ENCODE data around the gene INSYN2B.

Gene INSYN2B

DNA sequence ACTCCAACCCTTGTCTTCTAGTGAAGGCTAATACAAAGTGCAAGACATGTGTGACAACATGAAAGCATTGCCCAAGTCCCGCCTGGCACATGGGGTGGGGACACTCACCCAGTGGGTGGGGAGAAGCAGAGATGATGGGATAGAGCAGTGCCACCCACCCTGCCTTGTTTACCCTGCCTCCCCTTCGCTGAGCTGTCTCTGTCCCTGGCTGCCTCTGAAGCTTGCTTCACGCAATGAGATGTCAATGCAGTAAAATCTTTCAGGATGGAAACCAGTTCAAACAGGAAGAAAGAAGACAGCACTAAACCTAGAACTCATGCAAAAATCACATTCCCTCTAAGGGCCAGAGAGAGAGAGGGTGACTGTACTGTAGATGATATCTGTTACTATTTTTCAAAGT, 148.0 kb downstream of the INSYN2B start:
- in situ Hi-C loops (cut with MboI; ENCODE audit: low sequenced_read_pairs, unreplicated experiment), result no loop called here
- no peak for DNase-seq (ENCODE audit: low spot score)
- no peak for TF ChIP-seq CTCF (IDR thresholded peaks at IDR 0.05; ENCODE audit: borderline replicate concordance, control extremely low read depth, extremely low read depth, insufficient read depth, missing control alignments)

DNA sequence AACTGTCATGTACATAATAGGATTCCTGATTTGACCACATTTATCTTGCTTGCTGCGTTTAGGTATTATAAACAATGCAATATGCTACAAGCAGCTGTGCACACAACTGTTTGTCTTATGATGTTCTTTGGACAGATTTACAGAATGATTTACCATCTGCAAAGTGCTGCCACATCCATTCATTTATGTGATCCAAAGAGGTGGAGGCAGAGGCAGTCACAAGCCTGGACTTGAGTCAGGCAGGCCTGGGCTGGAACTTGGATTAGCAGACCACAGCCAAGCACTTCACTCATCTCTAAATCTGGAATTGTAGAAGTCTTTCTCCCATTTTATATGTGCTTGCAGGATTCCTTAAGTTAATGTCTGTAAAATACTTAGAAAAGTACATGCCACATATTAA, 149.0 kb downstream of the INSYN2B start:
- no peak for DNase-seq (ENCODE audit: low spot score)
- in situ Hi-C loops (cut with MboI; ENCODE audit: low sequenced_read_pairs, unreplicated experiment), result no loop called here
- TF ChIP-seq CTCF (IDR thresholded peaks at IDR 0.05; ENCODE audit: borderline replicate concordance, control extremely low read depth, extremely low read depth, insufficient read depth, missing control alignments), result no peak

DNA sequence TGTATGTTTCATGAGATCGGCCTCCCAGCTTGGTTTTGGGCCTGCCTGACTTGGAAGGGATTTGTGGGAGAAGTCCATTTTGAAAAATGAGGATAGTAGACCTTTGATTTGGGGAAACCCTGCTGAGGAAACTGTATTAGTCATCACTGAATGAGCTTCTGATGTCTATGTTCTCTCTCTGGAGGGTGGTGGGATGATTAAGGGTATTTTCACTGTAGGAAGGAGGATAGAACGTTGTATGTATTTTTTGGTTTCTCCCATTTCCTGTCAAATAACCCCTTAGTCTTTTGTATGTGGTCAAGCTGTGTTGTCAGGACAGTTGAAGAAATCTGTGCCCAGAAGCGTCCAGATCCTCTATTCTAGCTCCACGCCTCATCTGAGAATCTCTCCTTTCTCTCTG, 151.9 kb downstream of the INSYN2B start:
- in situ Hi-C loops (cut with MboI; ENCODE audit: low sequenced_read_pairs, unreplicated experiment), result no loop called here
- no peak for TF ChIP-seq CTCF (IDR thresholded peaks at IDR 0.05; ENCODE audit: borderline replicate concordance, control extremely low read depth, extremely low read depth, insufficient read depth, missing control alignments)
- no peak for DNase-seq (ENCODE audit: low spot score)

GRCh38 chr5:169827769-169828168, 152.5 kb downstream of the INSYN2B start:
- no peak for TF ChIP-seq CTCF (IDR thresholded peaks at IDR 0.05; ENCODE audit: borderline replicate concordance, control extremely low read depth, extremely low read depth, insufficient read depth, missing control alignments)
- no peak for DNase-seq (ENCODE audit: low spot score)
- in situ Hi-C loops (cut with MboI; ENCODE audit: low sequenced_read_pairs, unreplicated experiment), result no loop called here

DNA sequence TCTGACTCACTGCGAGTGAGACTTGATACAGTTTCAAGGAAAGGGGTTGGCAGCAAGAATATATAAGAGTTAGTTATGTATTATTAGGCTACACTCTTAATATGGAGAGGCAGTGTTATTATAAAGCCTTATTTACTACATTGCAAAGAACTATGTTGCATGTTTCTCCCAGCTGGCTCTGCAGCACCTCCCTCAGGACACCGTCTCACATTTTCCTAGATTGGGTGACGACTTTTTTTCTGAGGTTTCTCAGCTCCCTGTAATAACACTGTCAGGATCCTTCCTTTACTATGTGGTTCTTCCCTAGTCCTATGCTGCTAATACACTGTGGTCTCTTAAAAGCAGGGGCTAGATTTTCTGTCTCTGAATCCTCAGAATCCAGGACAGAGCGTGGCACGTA, 153.7 kb downstream of the INSYN2B start:
- in situ Hi-C loops (cut with MboI; ENCODE audit: low sequenced_read_pairs, unreplicated experiment), result no loop called here
- DNase-seq (ENCODE audit: low spot score), result no peak
- TF ChIP-seq CTCF (IDR thresholded peaks at IDR 0.05; ENCODE audit: borderline replicate concordance, control extremely low read depth, extremely low read depth, insufficient read depth, missing control alignments), result no peak

DNA sequence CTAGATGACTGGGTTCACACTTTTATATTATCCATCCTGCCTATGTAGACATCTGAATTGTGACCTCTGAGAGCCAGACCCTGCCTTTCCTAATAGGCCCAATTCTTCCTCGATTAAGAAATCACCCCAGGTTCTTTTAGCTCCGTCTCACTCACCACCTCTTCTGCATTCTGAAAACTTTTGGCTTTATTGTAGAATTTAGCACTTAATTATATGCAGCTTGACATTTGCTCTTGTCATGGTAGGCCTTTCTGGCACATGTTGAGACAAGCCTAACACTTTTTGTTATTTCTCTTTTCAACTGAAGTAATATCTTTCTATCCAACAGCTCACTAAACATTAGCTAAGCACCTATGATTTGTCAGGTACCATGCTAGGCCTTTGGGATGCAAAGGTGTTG, 163.3 kb downstream of the INSYN2B start:
- TF ChIP-seq CTCF (IDR thresholded peaks at IDR 0.05; ENCODE audit: borderline replicate concordance, control extremely low read depth, extremely low read depth, insufficient read depth, missing control alignments), result no peak
- DNase-seq (ENCODE audit: low spot score), result no peak
- in situ Hi-C loops (cut with MboI; ENCODE audit: low sequenced_read_pairs, unreplicated experiment), result no loop called here

- in situ Hi-C loops (cut with MboI; ENCODE audit: low sequenced_read_pairs, unreplicated experiment), result no loop called here
- no peak for DNase-seq (ENCODE audit: low spot score)
- TF ChIP-seq CTCF (IDR thresholded peaks at IDR 0.05; ENCODE audit: borderline replicate concordance, control extremely low read depth, extremely low read depth, insufficient read depth, missing control alignments), result no peak
Measured at GRCh38 chr5:169814522-169814921, 165.8 kb downstream of the INSYN2B start.

Data from GM13976 (cell line).